HFFc6 (cell line): ENCODE measurements around the gene PGAM5. TPM values are rescaled to one million over a fixed set of nuclear protein-coding genes. Genes with fewer than 3 reads are reported as not detected.

Experiments used
- DNase-seq: peaks from one replicate; pipeline ENCODE4 v3.0.0-alpha.2; 2018
- H3K27ac Mint-ChIP-seq: 2 replicates; pipeline ENCODE4 v1.8.0; 2020; ENCODE audit warnings: mild to moderate bottlenecking, mixed read lengths
- H3K27me3 Mint-ChIP-seq: 2 replicates; pipeline ENCODE4 v1.8.0; 2021; ENCODE audit warnings: mild to moderate bottlenecking, moderate library complexity, mixed read lengths; ENCODE audit not compliant: insufficient read depth
- H3K36me3 Mint-ChIP-seq: 2 replicates; pipeline ENCODE4 v1.8.0; 2021; ENCODE audit warnings: low read depth, mixed read lengths
- H3K4me1 Mint-ChIP-seq: 2 replicates; pipeline ENCODE4 v1.8.0; 2020; ENCODE audit warnings: low read depth, mixed read lengths
- H3K4me3 Mint-ChIP-seq: 2 replicates; pipeline ENCODE4 v1.8.0; 2020; ENCODE audit warnings: mild to moderate bottlenecking, moderate library complexity, mixed read lengths
- H3K9me3 Mint-ChIP-seq: 2 replicates; pipeline ENCODE4 v1.8.0; 2020; ENCODE audit warnings: mild to moderate bottlenecking, mixed read lengths
- long read RNA-seq: library from polyadenylated mRNA; unstranded; transcript quantifications from one replicate; pipeline ENCODE4 v2.0.0, GENCODE V29; 2019
- total RNA-seq, 6 experiments: library from RNA; stranded (reverse); fragmentation: NEBNext Ultra II Directional; extraction: Animal tissue kit (Norgen Biotek cat#: 25700); gene quantifications; 2 replicates in 1 of 6; 3 replicates in 5 of 6; pipeline ENCODE4 v1.2.3, GENCODE V29; 2021
- TF ChIP-seq, protein P1 (sequence below): fragments of 200-600 bp; sonication (generic); IDR thresholded peaks from 2 replicates; pipeline ENCODE4 v1.5.0; 2021; ENCODE audit warnings: antibody characterized with exemption, mild to moderate bottlenecking

PGAM5 gene
- 10 to 100 TPM; 33.5 to 46.0 (median 39.2) TPM for total RNA-seq
- long read RNA-seq, partial matches to known transcripts = 0 of 1 reads
- long read RNA-seq, other reads (novel, unspliced or antisense) = 1 of 1 reads

DNA sequence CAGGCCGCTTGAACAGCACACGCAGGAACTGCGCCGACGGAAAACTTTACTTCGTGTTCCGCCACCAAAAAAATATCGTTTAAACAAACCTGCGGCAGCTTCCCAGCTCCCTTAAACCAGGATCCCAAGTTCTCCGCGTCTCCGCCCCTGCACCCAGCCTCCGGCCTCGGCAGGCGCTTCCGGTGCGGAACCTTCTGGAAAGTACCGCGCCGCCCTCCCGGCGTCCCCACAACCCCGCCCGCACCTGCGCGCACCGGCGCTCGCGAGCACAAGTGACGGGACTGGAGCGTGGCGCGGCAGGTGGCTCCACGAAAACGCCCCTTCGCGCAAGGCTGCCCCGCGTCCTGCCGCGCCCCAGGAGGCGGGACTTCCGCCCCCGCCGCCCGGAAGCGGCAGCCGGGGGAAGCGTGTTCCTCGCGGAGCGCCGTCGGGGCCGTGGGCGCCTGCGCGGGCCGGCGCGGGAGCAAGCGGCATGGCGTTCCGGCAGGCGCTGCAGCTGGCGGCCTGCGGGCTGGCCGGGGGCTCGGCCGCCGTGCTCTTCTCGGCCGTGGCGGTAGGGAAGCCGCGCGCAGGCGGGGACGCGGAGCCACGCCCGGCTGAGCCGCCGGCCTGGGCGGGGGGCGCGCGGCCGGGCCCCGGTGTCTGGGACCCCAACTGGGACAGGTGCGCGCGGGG is at the start of gene PGAM5:
TSS of gene PGAM5 (plus strand) at position 438 of the 675 bp plus-strand sequence. CDS start at position 473, 35 bp downstream.
- DNase-seq = peak; percentile 66
- TF ChIP-seq, protein P1, sequence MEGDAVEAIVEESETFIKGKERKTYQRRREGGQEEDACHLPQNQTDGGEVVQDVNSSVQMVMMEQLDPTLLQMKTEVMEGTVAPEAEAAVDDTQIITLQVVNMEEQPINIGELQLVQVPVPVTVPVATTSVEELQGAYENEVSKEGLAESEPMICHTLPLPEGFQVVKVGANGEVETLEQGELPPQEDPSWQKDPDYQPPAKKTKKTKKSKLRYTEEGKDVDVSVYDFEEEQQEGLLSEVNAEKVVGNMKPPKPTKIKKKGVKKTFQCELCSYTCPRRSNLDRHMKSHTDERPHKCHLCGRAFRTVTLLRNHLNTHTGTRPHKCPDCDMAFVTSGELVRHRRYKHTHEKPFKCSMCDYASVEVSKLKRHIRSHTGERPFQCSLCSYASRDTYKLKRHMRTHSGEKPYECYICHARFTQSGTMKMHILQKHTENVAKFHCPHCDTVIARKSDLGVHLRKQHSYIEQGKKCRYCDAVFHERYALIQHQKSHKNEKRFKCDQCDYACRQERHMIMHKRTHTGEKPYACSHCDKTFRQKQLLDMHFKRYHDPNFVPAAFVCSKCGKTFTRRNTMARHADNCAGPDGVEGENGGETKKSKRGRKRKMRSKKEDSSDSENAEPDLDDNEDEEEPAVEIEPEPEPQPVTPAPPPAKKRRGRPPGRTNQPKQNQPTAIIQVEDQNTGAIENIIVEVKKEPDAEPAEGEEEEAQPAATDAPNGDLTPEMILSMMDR = no peak
- Mint-ChIP-seq H3K36me3 (peaks cover 21% of the 10 kb centered on the region), H3K27me3 (no peaks in the 10 kb centered on the region), H3K4me1 (peaks cover 9% of the 10 kb centered on the region; the same call in 1 of the 2 replicates), H3K9me3 (no peaks in the 10 kb centered on the region), H3K27ac (peak within 1 kb of the TSS; percentile 70), H3K4me3 (peak within 1 kb of the TSS; percentile 96)

DNA sequence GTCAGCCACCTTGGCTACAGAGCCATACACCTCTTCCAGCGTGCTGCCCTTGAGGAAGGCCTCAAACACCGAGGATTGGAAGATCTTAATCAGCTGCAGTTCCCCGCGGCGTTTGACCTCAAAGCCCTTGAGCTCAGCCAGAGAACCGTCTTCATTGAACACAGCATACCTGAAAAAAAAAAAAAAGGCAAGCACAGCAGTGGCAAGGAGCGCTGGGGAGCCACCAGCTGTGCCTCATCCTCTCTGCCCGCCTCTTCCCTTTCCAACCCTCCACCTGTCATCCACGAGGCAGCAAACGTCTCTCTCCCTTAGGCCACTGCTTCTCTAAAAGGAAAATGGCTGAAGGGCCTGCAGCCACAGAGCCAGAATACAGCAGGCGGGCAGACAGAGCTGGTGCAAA is 49.6 kb upstream of the PGAM5 start:
- no peaks in the 10 kb centered on the region; the same call in 1 of the 2 replicates for H3K27me3 Mint-ChIP-seq

DNA sequence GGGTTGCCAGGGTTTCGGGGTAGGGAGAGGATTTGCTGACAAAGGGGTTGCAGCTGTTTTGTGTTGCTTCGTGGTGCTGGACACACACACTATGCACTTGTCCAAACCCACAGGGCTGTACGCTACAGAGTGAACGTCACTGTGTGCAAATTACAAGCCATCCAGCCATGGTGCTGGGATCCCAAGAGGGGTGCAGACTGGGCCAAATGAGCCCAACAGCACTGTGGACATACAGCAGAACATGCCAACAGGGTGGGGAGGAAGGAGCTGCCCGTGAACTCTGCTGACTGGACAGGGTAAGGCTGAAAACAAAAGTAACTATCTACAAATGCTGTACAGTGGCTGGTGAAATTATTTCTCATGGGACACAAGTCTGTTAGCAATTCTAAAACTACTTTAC is 48.7 kb upstream of the PGAM5 start:
- no peaks in the 10 kb centered on the region; the same call in 1 of the 2 replicates for H3K27me3 Mint-ChIP-seq
- DNase-seq = no peak
- H3K9me3 Mint-ChIP-seq = no peaks in the 10 kb centered on the region
- TF ChIP-seq, protein P1 = no peak
- H3K4me3 Mint-ChIP-seq = no peak overlapping the region
- H3K36me3 Mint-ChIP-seq = peaks cover 53% of the 10 kb centered on the region
- H3K4me1 Mint-ChIP-seq = no peaks in the 10 kb centered on the region
- no peak overlapping the region for H3K27ac Mint-ChIP-seq

More for the DNA sequence above, 49.6 kb upstream of the PGAM5 start:
- no peak overlapping the region for H3K4me3 Mint-ChIP-seq
- no peaks in the 10 kb centered on the region for H3K4me1 Mint-ChIP-seq
- H3K27ac Mint-ChIP-seq = no peak overlapping the region
- H3K36me3 Mint-ChIP-seq = peaks cover 51% of the 10 kb centered on the region
- no peak for DNase-seq
- no peaks in the 10 kb centered on the region for H3K9me3 Mint-ChIP-seq
- TF ChIP-seq, protein P1 = no peak

DNA sequence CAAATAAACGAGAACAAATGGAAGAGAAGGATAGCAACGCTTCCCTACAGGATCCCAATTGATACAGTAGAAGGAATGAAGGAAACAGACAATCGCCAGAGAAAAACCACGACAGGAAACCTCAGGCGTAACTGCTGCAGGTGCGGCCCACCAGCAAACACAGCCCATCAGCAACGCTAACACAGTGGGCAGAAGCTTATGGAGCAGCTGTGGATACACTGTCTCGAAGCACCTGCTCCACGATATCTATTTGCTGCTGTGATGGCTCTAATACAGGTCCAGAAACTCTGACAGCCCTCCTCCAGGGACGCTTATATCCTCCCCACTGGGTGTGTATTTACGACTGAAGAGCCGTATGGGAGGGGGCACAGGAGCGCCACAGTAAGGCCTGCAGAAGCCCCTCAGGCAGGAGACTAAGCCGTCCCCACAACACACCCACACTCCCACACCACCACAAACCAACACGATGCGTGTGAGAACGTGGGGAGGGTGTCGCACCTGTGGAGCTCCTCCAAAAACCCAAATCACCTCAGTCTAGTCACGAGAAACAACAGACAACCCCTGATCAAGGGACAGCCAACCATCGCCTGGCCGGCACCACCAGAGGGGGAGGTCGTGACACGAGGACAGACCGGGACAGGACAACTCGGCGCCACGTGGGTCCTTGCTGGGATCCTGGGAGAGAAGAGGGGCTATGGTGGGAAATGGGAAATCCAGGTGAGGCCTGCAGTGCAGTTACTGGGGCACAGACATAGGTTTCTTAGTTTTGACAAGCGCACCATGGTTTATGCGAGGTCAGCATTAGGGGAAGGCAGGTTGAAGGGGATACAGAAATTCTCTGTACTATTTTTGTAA is 47.5 kb upstream of the PGAM5 start:
- H3K4me1 Mint-ChIP-seq = no peaks in the 10 kb centered on the region
- H3K27ac Mint-ChIP-seq = no peak overlapping the region
- peaks cover 48% of the 10 kb centered on the region for H3K36me3 Mint-ChIP-seq
- no peak overlapping the region for H3K4me3 Mint-ChIP-seq
- DNase-seq = no peak
- no peaks in the 10 kb centered on the region; the same call in 1 of the 2 replicates for H3K27me3 Mint-ChIP-seq
- TF ChIP-seq, protein P1 = no peak
- no peaks in the 10 kb centered on the region for H3K9me3 Mint-ChIP-seq

DNA sequence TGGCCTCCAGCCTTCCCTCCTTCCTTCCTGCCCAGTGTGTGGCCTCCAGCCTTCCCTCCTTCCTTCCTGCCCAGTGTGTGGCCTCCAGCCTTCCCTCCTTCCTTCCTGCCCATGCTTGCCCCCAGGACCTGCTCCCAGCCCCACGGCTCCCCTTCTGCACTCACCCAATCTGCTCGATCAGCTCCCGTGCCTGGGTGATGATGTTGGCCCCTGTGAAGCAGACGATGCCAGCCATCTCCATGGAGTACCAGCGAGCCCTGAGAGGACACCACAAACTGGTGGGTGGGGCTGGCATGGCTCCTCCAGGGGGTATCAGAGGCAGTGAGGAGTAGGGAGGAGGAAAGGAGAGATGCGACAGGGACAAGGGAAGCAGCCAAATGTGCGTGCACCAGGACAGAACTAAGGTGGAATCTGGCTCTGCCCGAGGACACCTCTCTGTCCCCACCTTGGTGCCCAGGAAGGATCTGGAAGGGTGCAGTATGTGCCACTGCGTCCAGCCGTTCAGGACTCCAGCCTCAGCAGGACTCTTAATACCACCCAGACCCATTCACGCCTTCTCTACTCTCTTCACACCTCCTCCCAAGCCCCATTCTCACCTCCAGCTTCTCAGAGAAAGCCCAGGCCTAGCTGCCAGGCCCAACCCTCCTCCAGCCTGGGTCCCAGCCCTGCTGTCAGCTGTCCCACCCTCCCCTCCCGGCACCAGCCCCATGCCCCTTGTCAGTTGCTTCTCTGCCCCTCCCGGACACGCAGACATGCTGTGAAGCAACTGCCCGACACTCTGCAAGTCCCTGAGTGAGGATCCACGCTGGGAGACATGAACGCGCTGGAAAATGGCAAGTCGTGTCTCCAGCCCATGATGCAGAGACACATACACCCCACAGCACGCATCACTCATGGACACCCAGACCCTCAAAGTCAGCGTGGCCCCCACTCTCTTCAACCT is 46.2 kb upstream of the PGAM5 start:
- TF ChIP-seq, protein P1 = no peak
- H3K27me3 Mint-ChIP-seq = no peaks in the 10 kb centered on the region; the same call in 1 of the 2 replicates
- H3K4me1 Mint-ChIP-seq = no peaks in the 10 kb centered on the region
- H3K36me3 Mint-ChIP-seq = peaks cover 52% of the 10 kb centered on the region
- no peaks in the 10 kb centered on the region for H3K9me3 Mint-ChIP-seq
- H3K4me3 Mint-ChIP-seq = no peak overlapping the region
- H3K27ac Mint-ChIP-seq = no peak overlapping the region; the same call in 1 of the 2 replicates
- DNase-seq = no peak
